Neural crest cell (in vitro differentiated cells): ENCODE measurements around the gene LDB3. TPM values are rescaled to one million over a fixed set of nuclear protein-coding genes. Genes with fewer than 3 reads are reported as not detected.
A peak's percentile ranks its signal among the peaks of the same experiment; 100 is the strongest.

ENCODE experiments used
- DNase-seq: peaks from one replicate; pipeline ENCODE4 v3.0.0; 2021; ENCODE audit warnings: low read depth, mixed read lengths, low spot score
- H3K27ac Mint-ChIP-seq: one replicate; pipeline ENCODE4 v1.8.0; 2021; ENCODE audit warnings: mild to moderate bottlenecking, mixed read lengths; ENCODE audit not compliant: unreplicated experiment
- H3K27me3 Mint-ChIP-seq: 2 replicates; pipeline ENCODE4 v1.8.0; 2021; ENCODE audit warnings: low read depth, mild to moderate bottlenecking, mixed read lengths
- H3K36me3 Mint-ChIP-seq: 2 replicates; pipeline ENCODE4 v1.8.0; 2021; ENCODE audit warnings: low read depth, mild to moderate bottlenecking, mixed read lengths
- H3K4me1 Mint-ChIP-seq: 2 replicates; pipeline ENCODE4 v1.8.0; 2021; ENCODE audit warnings: mixed read lengths
- H3K4me3 Mint-ChIP-seq: one replicate; pipeline ENCODE4 v1.8.0; 2021; ENCODE audit warnings: mild to moderate bottlenecking, mixed read lengths
- H3K9me3 Mint-ChIP-seq: 2 replicates; pipeline ENCODE4 v1.8.0; 2021; ENCODE audit warnings: mixed read lengths
- CTCF ChIP-seq: fragments of 200-600 bp; sonication (generic); conservative IDR thresholded peaks from 2 replicates; pipeline ENCODE4 v1.5.0; 2021; ENCODE audit warnings: antibody characterized with exemption, mild to moderate bottlenecking
- total RNA-seq: library from RNA; stranded (reverse); gene quantifications from 2 replicates; pipeline ENCODE4 v1.2.1, GENCODE V29; 2021

The LDB3 gene
- total RNA-seq, 1 donor from 2014 or later, result 0.56 TPM

GRCh38 chr10:86779220-86780017 is 111.1 kb downstream of the LDB3 start:
- TF ChIP-seq CTCF, result no peak
- Mint-ChIP-seq H3K36me3 (peaks cover 14% of the 10 kb centered on the region), H3K9me3 (peaks cover 6% of the 10 kb centered on the region), H3K27me3 (no peaks in the 10 kb centered on the region), H3K27ac (peak overlapping the region; percentile 54), H3K4me1 (peaks cover 24% of the 10 kb centered on the region), H3K4me3 (no peak overlapping the region)
- no peak for DNase-seq

GRCh38 chr10:86782701-86783418 is 114.5 kb downstream of the LDB3 start:
- peaks cover 24% of the 10 kb centered on the region for H3K36me3 Mint-ChIP-seq
- H3K27me3 Mint-ChIP-seq, result no peaks in the 10 kb centered on the region
- no peak overlapping the region for H3K4me3 Mint-ChIP-seq
- H3K27ac Mint-ChIP-seq, result no peak overlapping the region
- no peak for DNase-seq
- TF ChIP-seq CTCF, result no peak
- peaks cover 6% of the 10 kb centered on the region for H3K9me3 Mint-ChIP-seq
- no peaks in the 10 kb centered on the region for H3K4me1 Mint-ChIP-seq

GRCh38 chr10:86785037-86785436 is 116.7 kb downstream of the LDB3 start:
- Mint-ChIP-seq H3K27me3 (no peaks in the 10 kb centered on the region), H3K27ac (peak overlapping the region; percentile 75), H3K4me1 (peaks cover 4% of the 10 kb centered on the region), H3K36me3 (peaks cover 22% of the 10 kb centered on the region), H3K4me3 (no peak overlapping the region), H3K9me3 (peaks cover 6% of the 10 kb centered on the region)
- no peak for DNase-seq
- no peak for TF ChIP-seq CTCF

Other genes with a start within 250 kb of the LDB3 start
- gene WAPL, start 146.7 kb upstream of the LDB3 start, total RNA-seq, result 54.0 and 55.4 TPM in 2 replicates
- not detected in 2 replicates for gene OPN4, start 14.0 kb upstream of the LDB3 start, total RNA-seq
- 77.9 and 78.6 TPM in 2 replicates for gene BMPR1A, start 88.1 kb downstream of the LDB3 start, total RNA-seq